Endothelial cell of umbilical vein (primary cell): ENCODE results near the gene PRKAA1. TPM values are rescaled to one million over a fixed set of nuclear protein-coding genes. Genes with fewer than 3 reads are reported as not detected.

Source experiments
- BruUV-seq: library from RNA; stranded (reverse); fragments of 400-500 nt; replicated peaks from 2 replicates; lab custom pipeline; 2021; lab: Mats Ljungman, UMichigan
- CTCF ChIA-PET: fragments of 300-600, 350-600 bp; sonication (Branson Sonifier 250); formaldehyde crosslinking; loops from one replicate; lab custom pipeline; 2021; ENCODE audit warnings: antibody characterized with exemption, inconsistent platforms; lab: Charles Lee
- POLR2A ChIA-PET: fragments of 300-600, 350-600 bp; sonication (Branson Sonifier 250); formaldehyde crosslinking; loops from one replicate; lab custom pipeline; 2021; ENCODE audit warnings: antibody characterized with exemption, inconsistent platforms; lab: Charles Lee
- DNase-seq: peaks from one replicate; pipeline ENCODE4 v3.0.0-alpha.2; 2011; ENCODE audit warnings: low read depth, low spot score
- FAIRE-seq: peaks from 2 replicates; lab custom pipeline; 2011; peaks lifted over from hg19 to GRCh38; lab: Jason Lieb, UNC
- H2AFZ ChIP-seq: 2 replicates; pipeline ENCODE4 v1.6.0; 2012; ENCODE audit warnings: low read depth, low read length, control low read depth, inconsistent platforms
- H3K27ac ChIP-seq: 2 replicates; pipeline ENCODE4 v1.5.1; 2011; ENCODE audit warnings: low read depth, mild to moderate bottlenecking, control low read depth, low read length, moderate library complexity; ENCODE audit not compliant: insufficient read depth
- H3K27me3 ChIP-seq, 2 experiments: 2 replicates each; pipeline versions ENCODE4 v1.6.0 to v1.6.1; 2011; ENCODE audit warnings: low read length in 2 of 2, mixed read lengths in 1 of 2; ENCODE audit not compliant: control insufficient read depth in 2 of 2, insufficient read depth in 2 of 2
- H3K36me3 ChIP-seq, 2 experiments: 2 replicates in 1 of 2; 3 replicates in 1 of 2; pipeline ENCODE4 v1.5.1; 2011; ENCODE audit warnings: low read length in 2 of 2, mild to moderate bottlenecking in 1 of 2, moderate library complexity in 1 of 2; ENCODE audit not compliant: control insufficient read depth in 2 of 2, insufficient read depth in 2 of 2; ENCODE audit errors: extremely low read depth in 1 of 2
- H3K4me1 ChIP-seq: 3 replicates; pipeline ENCODE4 v1.5.1; 2011; ENCODE audit warnings: mild to moderate bottlenecking, low read length; ENCODE audit not compliant: control insufficient read depth, insufficient read depth; ENCODE audit errors: extremely low read depth
- H3K4me2 ChIP-seq: 2 replicates; pipeline ENCODE4 v1.6.1; 2011; ENCODE audit warnings: low read length, control low read depth, mixed read lengths; ENCODE audit not compliant: insufficient read depth
- H3K4me3 ChIP-seq, 3 experiments: fragments of 200-600 bp in 1 of 3; sonication (generic), shearing (Covaris generic) in 1 of 3; replicated peaks in 1 of 3; 2 replicates each; pipeline ENCODE4 v1.5.1; 2011 to 2016; ENCODE audit warnings: control low read depth in 3 of 3, low read length in 3 of 3, mild to moderate bottlenecking in 2 of 3, inconsistent platforms in 1 of 3, low read depth in 1 of 3, moderate library complexity in 1 of 3; ENCODE audit not compliant: insufficient read depth in 1 of 3
- H3K79me2 ChIP-seq: 2 replicates; pipeline ENCODE4 v1.6.0; 2012; ENCODE audit warnings: low read length, inconsistent platforms; ENCODE audit not compliant: control insufficient read depth, insufficient read depth
- H3K9ac ChIP-seq: replicated peaks from 2 replicates; pipeline ENCODE3; 2011; ENCODE audit warnings: low read length, control low read depth; ENCODE audit not compliant: insufficient read depth; ENCODE audit errors: extremely low read depth
- H3K9me1 ChIP-seq: replicated peaks from 3 replicates; pipeline ENCODE4 v1.6.0; 2011; ENCODE audit warnings: mild to moderate bottlenecking, low read length; ENCODE audit not compliant: control insufficient read depth, insufficient read depth; ENCODE audit errors: extremely low read depth
- H3K9me3 ChIP-seq: replicated peaks from 2 replicates; pipeline ENCODE4 v1.5.1; 2012; ENCODE audit warnings: low read length, inconsistent platforms; ENCODE audit not compliant: control insufficient read depth, insufficient read depth
- H4K20me1 ChIP-seq: replicated peaks from 2 replicates; pipeline ENCODE3; 2011; ENCODE audit warnings: mild to moderate bottlenecking, low read length; ENCODE audit not compliant: control insufficient read depth, insufficient read depth; ENCODE audit errors: extremely low read depth
- EZH2 ChIP-seq: IDR thresholded peaks from 2 replicates; pipeline ENCODE4 v1.6.1; 2012; ENCODE audit warnings: borderline replicate concordance, low read depth, mild to moderate bottlenecking, moderate library complexity, low read length, inconsistent platforms; ENCODE audit not compliant: severe bottlenecking
- FOS ChIP-seq: IDR thresholded peaks from 2 replicates; pipeline ENCODE4 v1.6.1; 2011; ENCODE audit warnings: mild to moderate bottlenecking, low read length, moderate library complexity, borderline replicate concordance; ENCODE audit not compliant: insufficient read depth
- GATA2 ChIP-seq: IDR thresholded peaks from 2 replicates; pipeline ENCODE4 v1.7.0; 2011; ENCODE audit warnings: low read depth, mild to moderate bottlenecking, moderate library complexity, mixed read lengths, low read length; ENCODE audit not compliant: insufficient read length, insufficient read depth
- JUN ChIP-seq: IDR thresholded peaks from 2 replicates; pipeline ENCODE4 v1.6.1; 2011; ENCODE audit warnings: borderline replicate concordance, low read depth; ENCODE audit not compliant: insufficient read length, insufficient read depth
- MYC ChIP-seq: IDR thresholded peaks from one replicate; pipeline ENCODE4 v1.6.1; 2011; ENCODE audit warnings: mild to moderate bottlenecking, low read depth, low read length
- POLR2A ChIP-seq: IDR thresholded peaks from 2 replicates; pipeline ENCODE4 v1.6.1; 2012; ENCODE audit warnings: low read depth, mild to moderate bottlenecking, control low read depth, low read length
- POLR2AphosphoS5 ChIP-seq: IDR thresholded peaks from 2 replicates; pipeline ENCODE4 v1.6.1; 2012; ENCODE audit warnings: low read depth, mild to moderate bottlenecking, control low read depth, low read length, moderate library complexity; ENCODE audit not compliant: insufficient read depth
- dilution Hi-C: fragments of 300-500 bp; cut with MboI; formaldehyde crosslinking; loops from one replicate; pipeline ENCODE4 v1.15.0; 2019; ENCODE audit warnings: low sequenced_read_pairs; ENCODE audit not compliant: extremely low pct_ligation_motif_present
- intact Hi-C: fragments of 100-400 bp; cut with micrococcal nuclease; formaldehyde crosslinking; loops from one replicate; pipeline ENCODE4 v1.10.0; 2022
- polyA plus RNA-seq, 4 experiments: library from polyadenylated mRNA; depleted of rRNA in 3 of 4; stranded (reverse) in 3 of 4; unstranded in 1 of 4; fragments of >200 nt; gene quantifications; 2 replicates each; pipeline versions ENCODE4 v1.2.1 to v1.2.3, GENCODE V29; 2011 to 2012; ENCODE audit warnings: missing spikeins in 1 of 4
- total RNA-seq: library from RNA; stranded (reverse); gene quantifications from 2 replicates; pipeline ENCODE4 v1.2.3, GENCODE V29; 2021
- TF ChIP-seq, protein P1 (sequence below): IDR thresholded peaks from 2 replicates; pipeline ENCODE4 v1.6.1; 2011; ENCODE audit not compliant: insufficient read depth, insufficient read length
- TF ChIP-seq, protein P2 (sequence below), 2 donors: IDR thresholded peaks; 1 replicate in 1 of 2; 2 replicates in 1 of 2; pipeline ENCODE4 v1.5.1; 2011; ENCODE audit warnings: low read length in 2 of 2, mild to moderate bottlenecking in 2 of 2, moderate library complexity in 2 of 2, control low read depth in 1 of 2, inconsistent platforms in 1 of 2, low read depth in 1 of 2; ENCODE audit not compliant: insufficient read depth in 1 of 2; ENCODE audit errors: extremely low read depth in 1 of 2

The PRKAA1 gene
- total and polyA plus RNA-seq, 2 donors (not counting 3 experiments of a cell fraction or from before 2014, with no cell fraction given) = 37.0 to 83.5 TPM

DNA sequence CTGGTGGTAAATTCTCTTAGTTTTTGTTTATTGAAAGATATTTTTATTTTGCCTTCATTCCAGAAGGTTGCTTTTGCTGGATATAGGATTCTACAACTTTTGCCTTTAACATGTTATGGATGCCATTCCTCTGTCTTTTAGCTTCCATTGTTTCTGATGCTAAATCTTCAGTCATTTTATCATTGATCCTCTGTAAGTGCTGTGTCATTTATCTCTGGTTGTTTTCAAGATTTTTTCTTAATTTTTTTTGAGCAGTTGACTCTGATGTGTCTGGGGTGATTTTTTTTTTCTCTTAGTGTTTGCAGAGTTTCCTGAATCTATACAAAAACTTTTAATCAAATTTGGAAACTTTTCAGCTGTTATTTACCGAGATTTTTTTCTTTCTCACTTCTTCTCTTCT lies 49.4 kb upstream of the PRKAA1 start:
- no peak for FAIRE-seq
- TF ChIP-seq FOS = no peak
- no peak for TF ChIP-seq JUN
- no peak for TF ChIP-seq POLR2A
- no peak for TF ChIP-seq EZH2
- TF ChIP-seq MYC = no peak
- TF ChIP-seq, protein P1, sequence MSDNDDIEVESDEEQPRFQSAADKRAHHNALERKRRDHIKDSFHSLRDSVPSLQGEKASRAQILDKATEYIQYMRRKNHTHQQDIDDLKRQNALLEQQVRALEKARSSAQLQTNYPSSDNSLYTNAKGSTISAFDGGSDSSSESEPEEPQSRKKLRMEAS = no peak
- TF ChIP-seq, protein P2, sequence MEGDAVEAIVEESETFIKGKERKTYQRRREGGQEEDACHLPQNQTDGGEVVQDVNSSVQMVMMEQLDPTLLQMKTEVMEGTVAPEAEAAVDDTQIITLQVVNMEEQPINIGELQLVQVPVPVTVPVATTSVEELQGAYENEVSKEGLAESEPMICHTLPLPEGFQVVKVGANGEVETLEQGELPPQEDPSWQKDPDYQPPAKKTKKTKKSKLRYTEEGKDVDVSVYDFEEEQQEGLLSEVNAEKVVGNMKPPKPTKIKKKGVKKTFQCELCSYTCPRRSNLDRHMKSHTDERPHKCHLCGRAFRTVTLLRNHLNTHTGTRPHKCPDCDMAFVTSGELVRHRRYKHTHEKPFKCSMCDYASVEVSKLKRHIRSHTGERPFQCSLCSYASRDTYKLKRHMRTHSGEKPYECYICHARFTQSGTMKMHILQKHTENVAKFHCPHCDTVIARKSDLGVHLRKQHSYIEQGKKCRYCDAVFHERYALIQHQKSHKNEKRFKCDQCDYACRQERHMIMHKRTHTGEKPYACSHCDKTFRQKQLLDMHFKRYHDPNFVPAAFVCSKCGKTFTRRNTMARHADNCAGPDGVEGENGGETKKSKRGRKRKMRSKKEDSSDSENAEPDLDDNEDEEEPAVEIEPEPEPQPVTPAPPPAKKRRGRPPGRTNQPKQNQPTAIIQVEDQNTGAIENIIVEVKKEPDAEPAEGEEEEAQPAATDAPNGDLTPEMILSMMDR (IDR thresholded peaks at IDR 0.05; ENCODE audit: extremely low read depth in 1 of 2, insufficient read depth in 1 of 2, low read depth in 1 of 2, low read length in 2 of 2) = no peak
- no peak for TF ChIP-seq POLR2AphosphoS5
- TF ChIP-seq GATA2 = no peak
- no TSS peak for BruUV-seq
- intact Hi-C loops = no loop called here
- H3K4me1 ChIP-seq = peaks cover 8% of the 10 kb centered on the region
- no peaks in the 10 kb centered on the region for H3K9me3 ChIP-seq
- H3K4me3 ChIP-seq = no peak overlapping the region
- H3K9ac ChIP-seq = no peak overlapping the region
- H3K79me2 ChIP-seq = peaks cover 44% of the 10 kb centered on the region
- no peak overlapping the region for H2AFZ ChIP-seq
- no peaks in the 10 kb centered on the region for H3K9me1 ChIP-seq
- no peaks in the 10 kb centered on the region for H4K20me1 ChIP-seq
- peaks cover 0 to 3% of the 10 kb centered on the region in 2 experiments for H3K36me3 ChIP-seq
- no peak overlapping the region for H3K27ac ChIP-seq
- dilution Hi-C loops = no loop called here
- ChIA-PET POLR2A (no interaction called here), CTCF (interaction anchor here (1.4 kb wide), 1 partner anchor 49 kb away, joined by 3 read pairs; the partner anchor contains the start of gene PRKAA1)
- DNase-seq = no peak
- H3K4me2 ChIP-seq = no peak overlapping the region
- no peaks in the 10 kb centered on the region for H3K27me3 ChIP-seq
